RWPE2 (cell line): Measurements from ENCODE around the gene UQCRQ.
A peak's percentile ranks its signal among the peaks of the same experiment; 100 is the strongest.

Experiments
- ATAC-seq: fragments of 200-7000 bp; cut with Tn5 transposase; 3 replicates; pipeline ENCODE4 v1.9.1; 2021; ENCODE audit warnings: low read depth
- DNase-seq: peaks from one replicate; pipeline ENCODE4 v3.0.0-alpha.2; 2020; ENCODE audit warnings: low spot score
- H3K27ac ChIP-seq: fragments of 450-650 bp; 2 replicates; pipeline ENCODE4 v1.5.1; 2017; ENCODE audit warnings: mild to moderate bottlenecking; ENCODE audit not compliant: poor library complexity, severe bottlenecking
- H3K27me3 ChIP-seq: fragments of 250-450 bp; sonication (Bioruptor Pico); 2 replicates; pipeline ENCODE4 v1.5.1; 2021; ENCODE audit warnings: mild to moderate bottlenecking, moderate library complexity; ENCODE audit not compliant: insufficient read depth, poor library complexity, severe bottlenecking
- H3K36me3 ChIP-seq: fragments of 250-450 bp; sonication (Bioruptor Pico); 2 replicates; pipeline ENCODE4 v1.5.1; 2020; ENCODE audit warnings: low read depth, mild to moderate bottlenecking, moderate library complexity
- H3K4me1 ChIP-seq: fragments of 250-450 bp; sonication (Bioruptor Pico); 2 replicates; pipeline ENCODE4 v1.5.1; 2021; ENCODE audit warnings: mild to moderate bottlenecking, moderate library complexity; ENCODE audit not compliant: insufficient read depth, poor library complexity, severe bottlenecking
- H3K4me3 ChIP-seq: fragments of 250-450 bp; sonication (Bioruptor Pico); 2 replicates; pipeline ENCODE4 v1.5.1; 2021; ENCODE audit warnings: mild to moderate bottlenecking, moderate library complexity; ENCODE audit not compliant: severe bottlenecking
- H3K9me3 ChIP-seq: fragments of 250-450 bp; sonication (Bioruptor Pico); 2 replicates; pipeline ENCODE4 v1.5.1; 2021; ENCODE audit warnings: mild to moderate bottlenecking, moderate library complexity; ENCODE audit not compliant: severe bottlenecking
- CTCF ChIP-seq: fragments of 450-650 bp; IDR thresholded peaks from one replicate; pipeline ENCODE4 v1.5.1; 2017; ENCODE audit warnings: mild to moderate bottlenecking, moderate library complexity; ENCODE audit not compliant: poor library complexity, severe bottlenecking

UQCRQ gene

GRCh38 chr5:132895719-132896305 lies 29.4 kb downstream of the UQCRQ start:
- H3K36me3 ChIP-seq = peaks cover 100% of the 10 kb centered on the region
- H3K9me3 ChIP-seq = no peaks in the 10 kb centered on the region
- TF ChIP-seq CTCF = no peak
- ATAC-seq (no peak), DNase-seq (no peak)
- H3K27me3 ChIP-seq = peaks cover 2% of the 10 kb centered on the region
- H3K4me3 ChIP-seq = no peak overlapping the region
- no peaks in the 10 kb centered on the region for H3K4me1 ChIP-seq
- no peak overlapping the region for H3K27ac ChIP-seq

DNA sequence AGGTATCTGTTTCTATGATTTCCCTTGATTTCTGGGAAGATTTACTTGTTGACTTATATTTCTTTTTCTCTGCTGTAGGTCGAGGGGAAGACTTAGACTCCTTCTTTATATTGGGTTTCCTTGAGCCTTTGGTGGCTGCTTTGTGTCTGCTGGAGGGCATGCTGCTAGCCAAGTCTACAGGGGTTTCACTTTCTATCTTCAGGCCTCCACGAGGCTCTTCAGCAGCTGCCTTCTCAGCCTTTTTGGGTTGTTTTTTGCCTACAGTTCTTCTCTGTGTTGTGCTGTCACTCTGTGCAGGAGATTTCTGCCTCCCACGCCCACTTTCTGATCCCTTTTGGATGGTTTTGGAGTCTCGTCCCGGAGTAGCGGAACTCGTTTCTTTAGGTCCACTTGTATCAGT lies 30.2 kb downstream of the UQCRQ start:
- Histone ChIP-seq H3K9me3 (no peaks in the 10 kb centered on the region), H3K27ac (no peak overlapping the region), H3K4me1 (no peaks in the 10 kb centered on the region), H3K36me3 (peaks cover 100% of the 10 kb centered on the region), H3K27me3 (peaks cover 2% of the 10 kb centered on the region), H3K4me3 (no peak overlapping the region)
- no peak for TF ChIP-seq CTCF
- DNase-seq = no peak
- ATAC-seq = no peak

DNA sequence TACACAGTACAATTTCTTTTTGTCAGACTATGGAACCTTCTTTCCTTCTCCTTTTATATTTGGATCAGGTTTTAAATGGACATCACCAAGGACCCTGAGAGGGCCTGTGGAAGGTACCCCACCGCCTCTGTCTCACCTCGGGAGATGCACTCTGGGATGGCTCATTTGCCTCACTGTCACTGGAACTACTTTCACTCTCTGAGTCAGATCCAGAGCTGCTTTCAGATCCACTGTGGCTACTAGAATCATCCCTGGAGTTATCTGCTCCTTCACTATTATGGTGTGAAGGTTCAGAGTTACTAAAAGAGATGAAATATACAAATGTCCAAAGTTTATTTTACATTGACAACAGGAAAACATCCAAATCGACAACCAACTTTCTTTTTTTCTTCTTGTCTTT lies 31.7 kb downstream of the UQCRQ start:
- no peaks in the 10 kb centered on the region for H3K4me1 ChIP-seq
- H3K27me3 ChIP-seq = peaks cover 2% of the 10 kb centered on the region
- peaks cover 100% of the 10 kb centered on the region for H3K36me3 ChIP-seq
- no peak overlapping the region for H3K4me3 ChIP-seq
- DNase-seq = no peak
- H3K9me3 ChIP-seq = no peaks in the 10 kb centered on the region
- ATAC-seq = no peak
- TF ChIP-seq CTCF = no peak
- H3K27ac ChIP-seq = no peak overlapping the region

GRCh38 chr5:132901036-132901435 lies 34.6 kb downstream of the UQCRQ start:
- H3K36me3 ChIP-seq = peaks cover 95% of the 10 kb centered on the region
- no peak for TF ChIP-seq CTCF
- ATAC-seq = no peak

GRCh38 chr5:132901730-132902129 lies 35.3 kb downstream of the UQCRQ start:
- H3K27ac ChIP-seq = no peak overlapping the region
- no peaks in the 10 kb centered on the region for H3K9me3 ChIP-seq
- TF ChIP-seq CTCF = peak; percentile 31
- H3K36me3 ChIP-seq = peaks cover 95% of the 10 kb centered on the region
- no peak overlapping the region for H3K4me3 ChIP-seq
- peaks cover 2% of the 10 kb centered on the region for H3K27me3 ChIP-seq
- ATAC-seq (no peak; the same call in 2 of the 3 replicates), DNase-seq (no peak)
- H3K4me1 ChIP-seq = no peaks in the 10 kb centered on the region

More at GRCh38 chr5:132901036-132901435, 34.6 kb downstream of the UQCRQ start:
- no peak for DNase-seq
- Histone ChIP-seq H3K27ac (no peak overlapping the region), H3K9me3 (no peaks in the 10 kb centered on the region), H3K4me3 (no peak overlapping the region), H3K4me1 (no peaks in the 10 kb centered on the region), H3K27me3 (peaks cover 2% of the 10 kb centered on the region)
